Measurements from ENCODE around the gene SMIM20.

SMIM20 gene

DNA sequence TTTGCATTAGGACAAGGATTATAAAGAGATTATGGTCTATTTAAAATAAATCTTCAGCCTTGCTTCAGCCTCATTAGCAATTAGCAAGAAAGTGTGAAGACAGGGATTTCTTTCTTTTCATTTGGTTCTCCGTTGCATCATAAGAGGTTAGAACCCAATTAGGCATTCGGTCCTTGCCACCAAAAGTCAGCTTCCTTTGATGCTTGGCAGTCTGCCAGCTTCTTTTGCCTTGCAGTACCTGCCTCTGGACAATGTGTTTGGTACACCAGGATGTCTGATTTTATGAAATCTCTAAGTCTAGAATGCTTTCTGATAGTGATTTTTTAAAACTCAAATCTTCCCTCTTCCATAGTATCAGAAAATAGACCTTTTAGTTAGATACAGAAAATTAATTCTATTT, 12.4 kb downstream of the SMIM20 start:
- DNase-seq (ENCODE audit: low read depth in 2 of 2): no peak

DNA sequence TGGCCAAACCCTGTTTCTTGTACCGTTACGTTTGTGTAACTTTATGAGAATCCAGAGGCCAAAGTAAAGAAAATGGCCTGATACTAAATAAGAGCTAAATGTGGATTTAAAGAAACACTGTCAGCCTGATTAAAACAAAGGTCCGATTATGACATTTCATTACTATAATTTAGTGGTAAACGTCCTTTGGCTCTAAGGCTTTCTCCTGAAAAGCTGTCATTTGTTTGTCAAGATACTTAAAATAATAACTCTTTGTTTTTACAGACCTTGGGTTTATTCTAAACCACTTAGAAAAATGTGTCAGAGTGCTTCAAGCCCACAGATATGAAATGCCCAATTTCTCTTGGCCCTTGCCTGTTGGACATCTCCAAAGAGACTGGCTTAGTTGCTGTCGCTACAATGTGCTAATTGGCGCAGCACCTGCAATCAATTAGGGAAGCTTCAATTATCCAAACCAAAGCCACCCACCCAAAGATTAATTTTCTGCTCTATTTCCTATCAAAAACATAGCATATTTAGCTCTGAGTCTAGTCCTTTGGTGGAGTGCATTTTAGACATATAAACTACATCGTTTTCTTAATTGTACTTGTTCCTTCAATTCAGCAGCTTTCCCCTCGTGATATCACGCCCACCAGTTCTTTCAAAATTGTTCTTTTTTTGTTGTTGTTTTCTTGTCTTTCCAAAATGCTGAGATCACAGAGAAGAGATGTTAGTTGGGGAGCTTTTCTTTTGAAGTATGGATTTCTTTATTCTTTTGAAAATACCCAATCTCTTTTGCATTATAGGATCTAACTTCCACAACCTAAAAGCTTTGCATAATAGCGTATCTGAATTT, 13.6 kb downstream of the SMIM20 start:
- DNase-seq (ENCODE audit: low read depth in 2 of 2): no peak

DNA sequence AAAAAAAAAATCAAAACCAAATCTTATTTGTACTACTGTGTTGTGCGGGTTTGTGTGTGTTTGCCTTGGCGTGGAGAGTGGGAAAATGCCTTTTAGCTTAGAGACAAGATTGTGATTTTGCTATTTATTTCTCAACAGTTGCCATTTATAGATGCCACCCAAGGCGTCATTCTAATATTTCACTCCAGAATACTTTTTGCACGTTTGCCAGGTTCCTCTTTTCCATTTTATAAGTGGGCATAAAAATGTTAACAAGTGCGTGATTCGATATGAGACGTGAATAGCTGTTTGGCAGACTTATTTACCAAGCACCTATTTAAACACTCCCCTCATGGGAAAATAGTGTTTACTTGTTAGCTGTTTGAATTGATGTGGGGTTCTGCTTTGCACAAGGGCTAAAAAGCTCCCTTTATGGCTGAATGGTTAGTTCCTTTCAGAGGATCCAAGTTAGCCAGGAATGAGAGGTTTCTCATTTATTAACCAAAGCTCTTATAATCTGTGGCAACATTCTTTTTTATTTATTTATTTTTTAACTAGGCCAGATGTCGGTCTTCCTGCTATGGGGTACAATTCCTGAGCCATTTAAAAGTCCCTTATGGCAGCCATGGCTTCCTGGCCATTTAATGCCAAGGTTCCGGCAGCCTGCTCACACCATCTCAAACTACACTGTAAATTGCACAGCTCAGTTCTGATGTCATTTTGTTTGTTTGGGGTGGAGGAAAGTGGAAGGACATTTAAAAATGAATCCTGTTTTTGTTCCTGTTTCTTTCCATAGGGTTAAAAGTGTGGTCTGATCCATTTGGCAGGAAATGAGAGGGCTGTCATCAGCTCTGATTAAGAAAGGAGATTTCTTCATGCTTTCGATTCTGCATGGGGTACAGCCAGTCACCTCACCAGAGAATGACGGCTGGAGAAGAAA, 14.6 kb downstream of the SMIM20 start:
- DNase-seq (ENCODE audit: low read depth in 2 of 2): no peak

DNA sequence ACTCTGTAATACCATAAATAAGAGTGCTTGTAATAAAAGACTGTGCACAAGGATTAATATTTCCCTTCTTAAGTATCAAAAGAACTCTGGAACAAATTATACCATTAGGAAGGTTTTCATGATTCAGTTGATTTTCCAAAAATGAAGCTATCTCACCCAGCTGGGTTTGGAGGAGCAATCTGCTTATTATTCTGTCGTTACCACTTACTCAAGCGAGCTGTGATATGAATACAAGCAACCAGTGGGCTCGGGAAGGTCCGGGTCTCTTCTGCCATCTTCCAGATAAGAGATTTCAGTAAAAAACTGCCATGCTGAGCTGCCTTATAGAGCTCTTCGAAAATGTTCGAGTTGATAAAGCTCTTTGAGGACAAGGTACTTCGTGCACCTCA, 15.3 kb downstream of the SMIM20 start:
- DNase-seq (ENCODE audit: low read depth in 2 of 2): no peak

DNA sequence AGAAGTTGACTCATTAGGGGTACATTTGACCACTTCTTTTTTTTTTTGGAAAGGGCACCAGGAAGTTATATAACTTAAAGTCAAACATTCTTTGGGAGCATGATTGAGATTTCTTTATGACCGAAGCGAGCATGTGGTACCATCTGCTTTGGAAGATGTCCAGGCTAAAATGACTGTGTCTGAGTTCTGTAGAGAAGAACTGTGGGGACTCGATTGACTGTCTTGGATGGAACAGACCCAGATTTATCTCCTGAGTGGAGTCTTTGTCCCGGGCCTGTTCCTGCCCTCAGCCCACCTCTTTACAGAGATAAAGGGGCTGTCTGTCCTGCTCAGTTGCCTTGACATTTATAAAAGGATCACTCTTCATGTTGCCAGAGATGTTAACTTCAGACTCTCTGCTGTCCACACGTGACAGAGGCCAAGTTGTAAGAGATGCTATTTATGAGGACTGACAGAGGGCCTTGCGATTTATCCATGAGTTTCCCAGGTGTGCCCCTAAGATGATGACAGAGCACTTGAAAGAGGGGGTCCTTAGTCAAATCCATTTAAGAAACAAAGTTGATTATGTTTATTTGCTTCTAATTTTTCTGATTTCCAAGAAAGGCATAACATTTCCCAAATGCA, 16.8 kb downstream of the SMIM20 start:
- no peak for DNase-seq (ENCODE audit: low read depth in 2 of 2)

DNA sequence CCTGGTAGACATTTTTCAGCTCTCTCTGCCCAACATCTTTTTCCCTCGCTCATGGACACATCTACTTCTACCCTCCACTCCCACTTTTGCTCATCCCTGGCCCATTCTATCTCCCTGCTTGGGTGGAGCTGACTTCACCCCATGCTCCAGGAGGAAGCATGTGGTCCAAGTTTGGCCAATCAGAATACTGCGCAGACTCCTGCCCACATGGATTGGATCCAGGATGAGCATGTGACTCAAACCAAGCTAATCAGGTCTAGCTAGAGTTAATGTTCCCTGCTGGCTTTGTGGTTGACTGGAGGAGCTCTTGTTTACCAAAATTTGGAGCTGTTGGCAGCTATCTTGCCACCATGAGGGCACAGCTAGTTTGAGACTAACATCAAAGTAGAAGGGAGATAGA, 22.7 kb downstream of the SMIM20 start:
- no peak for DNase-seq (ENCODE audit: low read depth in 2 of 2)

DNA sequence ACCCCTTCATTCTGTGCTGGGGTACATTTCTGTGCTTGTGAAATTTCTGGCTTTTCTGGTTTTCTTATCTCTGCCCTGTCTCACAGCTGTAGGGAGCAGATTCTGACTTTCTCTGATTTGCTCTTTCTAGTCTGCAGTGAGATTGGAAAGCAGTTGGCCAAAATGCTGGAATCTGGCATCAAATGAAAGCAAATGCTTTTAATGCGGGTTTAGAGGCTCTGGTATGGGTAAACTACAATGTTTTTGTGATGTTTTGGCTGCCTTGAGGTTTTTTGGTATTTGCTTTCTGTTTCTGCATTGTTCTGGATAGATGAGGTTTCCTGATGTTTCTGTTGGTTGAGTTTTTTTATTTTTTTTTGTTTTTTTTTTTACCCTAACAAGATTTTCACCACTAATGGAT, 23.8 kb downstream of the SMIM20 start:
- no peak for DNase-seq (ENCODE audit: low read depth in 2 of 2)

DNA sequence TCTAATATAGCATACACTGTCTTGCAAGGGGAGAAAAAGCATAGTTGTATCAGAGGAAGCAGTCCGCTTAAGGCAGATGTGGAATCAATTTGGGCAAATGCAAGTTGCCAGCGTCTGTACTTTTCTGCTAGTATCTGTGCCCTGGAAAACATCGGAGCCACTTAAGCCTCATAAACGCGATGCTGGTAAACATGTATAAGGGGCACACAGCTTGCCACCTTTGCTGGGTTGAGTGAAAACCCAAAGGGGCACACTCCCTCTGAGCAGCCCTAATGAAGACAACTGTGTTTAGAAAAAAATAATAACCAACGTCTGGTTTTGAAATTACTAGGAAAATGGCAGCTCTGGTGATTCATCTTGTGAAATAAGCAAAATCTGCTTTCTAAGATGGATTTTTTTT, 24.3 kb downstream of the SMIM20 start:
- no peak for DNase-seq (ENCODE audit: low read depth in 2 of 2)

DNA sequence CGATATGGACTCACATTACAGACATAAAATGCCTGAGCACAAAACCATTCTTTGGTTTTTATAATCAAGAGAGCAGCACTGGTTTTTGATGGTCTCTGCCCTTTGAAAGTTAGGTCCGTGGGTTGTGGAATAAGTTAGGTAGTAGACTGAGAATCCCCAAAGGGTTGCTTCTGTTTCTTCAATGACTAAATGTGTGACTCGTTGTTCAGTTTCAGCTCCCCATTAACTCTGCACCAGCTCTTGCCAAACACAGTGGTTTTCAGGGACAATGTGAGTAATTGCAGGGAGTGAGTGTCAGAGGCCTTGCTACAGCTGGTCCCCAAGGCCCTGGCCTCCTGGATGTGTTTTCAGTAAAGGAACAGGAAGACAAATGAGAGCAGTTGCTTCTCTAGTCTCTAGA, 24.8 kb downstream of the SMIM20 start:
- DNase-seq (ENCODE audit: low read depth in 2 of 2): no peak

DNA sequence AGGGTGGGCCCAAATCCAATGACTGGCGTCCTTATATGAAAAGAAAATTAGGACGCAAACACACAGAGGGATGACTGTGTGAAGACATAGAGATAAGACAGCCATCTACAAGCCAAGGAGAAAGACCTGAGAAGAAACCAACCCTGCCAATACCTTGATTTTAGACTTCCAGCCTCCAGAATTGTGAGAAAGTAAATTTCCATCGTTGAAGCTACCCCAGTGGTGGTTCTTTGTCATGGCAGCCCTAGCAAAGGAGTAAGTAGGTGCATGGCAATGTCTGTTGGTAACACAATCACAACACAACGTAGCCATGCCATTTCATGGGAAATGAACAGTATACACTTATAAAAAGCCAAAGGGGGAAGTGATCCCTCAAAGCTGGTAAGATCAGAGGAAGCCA, 25.3 kb downstream of the SMIM20 start:
- no peak for DNase-seq (ENCODE audit: low read depth in 2 of 2)

DNA sequence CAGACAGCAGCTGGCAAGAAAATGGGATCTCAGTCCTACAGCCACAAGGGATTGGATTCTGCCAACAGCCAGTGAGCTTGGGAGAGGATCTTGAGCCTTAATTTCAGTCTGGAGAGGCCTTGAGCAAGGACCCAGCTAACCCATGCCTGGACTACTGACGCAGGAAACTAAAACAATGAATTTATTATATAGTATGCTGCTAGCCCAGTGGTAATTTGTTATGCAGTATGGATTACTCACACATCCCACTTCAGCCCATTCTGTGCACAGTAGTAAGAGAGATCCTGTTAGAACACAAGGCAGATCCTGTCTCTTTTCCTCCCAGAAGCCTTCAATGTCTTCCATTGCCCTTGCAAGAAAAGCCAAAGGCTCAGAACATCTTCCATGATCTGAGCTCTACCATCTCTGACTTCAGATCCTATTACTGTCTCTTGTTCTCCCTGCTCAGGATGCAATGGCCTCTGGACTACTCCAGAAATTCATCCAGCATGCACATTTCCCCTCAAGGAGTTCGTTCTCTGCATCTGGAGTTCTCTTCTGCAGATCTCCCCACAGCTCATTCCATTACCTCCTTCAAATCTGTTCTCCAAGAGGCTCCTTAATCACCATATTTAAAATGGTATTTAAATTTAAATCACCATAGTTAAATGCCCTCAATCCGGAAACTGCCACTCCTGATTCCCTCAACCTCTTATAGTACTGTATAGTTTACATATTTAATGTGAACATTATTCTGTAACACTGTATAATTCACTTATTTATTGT, 27.6 kb downstream of the SMIM20 start:
- no peak for DNase-seq (ENCODE audit: low read depth in 2 of 2)

DNA sequence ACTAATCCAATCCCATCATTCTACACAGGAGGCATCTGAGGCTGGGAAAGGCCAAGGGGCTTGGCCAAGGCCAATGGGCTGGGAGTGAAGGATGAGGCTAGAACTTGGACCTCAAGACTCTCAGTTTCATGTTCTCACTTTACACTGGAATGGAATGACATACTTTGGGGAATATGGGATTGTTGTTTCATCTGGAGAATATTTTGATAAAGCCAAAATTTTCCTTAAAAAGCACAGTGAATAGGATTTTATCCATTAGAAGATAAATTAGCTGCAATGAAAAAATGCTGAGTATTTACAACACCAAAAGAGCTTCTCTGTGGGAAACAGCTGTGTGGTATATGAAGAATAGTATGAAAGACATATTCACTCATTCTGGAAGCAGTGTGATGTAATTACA, 29.3 kb downstream of the SMIM20 start:
- no peak for DNase-seq (ENCODE audit: low read depth in 2 of 2)

DNA sequence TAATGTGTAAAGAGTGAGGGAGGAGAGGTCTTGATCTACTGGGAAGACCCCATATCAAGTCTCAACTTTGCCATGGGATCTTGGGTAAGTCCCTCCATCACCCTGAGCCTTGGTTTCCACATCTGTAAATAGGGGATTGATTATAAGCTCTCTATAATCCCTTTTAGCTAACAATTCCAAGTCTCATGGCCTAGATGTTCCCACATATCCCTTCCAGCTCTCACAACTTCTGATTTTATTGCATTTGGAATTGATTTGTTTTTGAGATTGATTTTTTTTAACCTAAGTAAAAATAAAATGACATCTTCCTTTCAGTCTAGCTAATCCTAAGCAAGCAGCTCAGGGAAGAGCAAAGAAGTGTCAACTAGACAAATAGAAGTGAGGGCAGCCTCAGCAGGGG, 29.8 kb downstream of the SMIM20 start:
- no peak for DNase-seq (ENCODE audit: low read depth in 2 of 2)

DNA sequence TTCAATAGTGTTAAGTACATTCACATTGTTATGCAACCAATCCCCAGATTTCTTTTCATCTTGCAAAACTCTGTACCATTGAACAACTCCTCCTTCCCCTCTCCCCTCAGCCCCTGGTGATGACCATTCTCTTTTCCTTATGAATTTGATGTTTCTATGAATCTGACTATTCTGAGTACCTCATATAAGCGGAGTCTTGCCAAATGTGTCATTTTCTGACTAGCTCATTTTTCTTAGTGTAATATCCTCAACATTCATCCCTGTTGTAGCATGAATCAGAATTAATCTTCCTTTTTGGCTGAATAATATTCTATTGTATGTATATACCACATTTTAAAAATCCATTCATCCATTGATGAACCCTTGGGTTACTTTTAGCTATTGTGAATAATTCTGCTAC, 34.0 kb downstream of the SMIM20 start:
- DNase-seq (ENCODE audit: low read depth in 2 of 2): no peak

DNA sequence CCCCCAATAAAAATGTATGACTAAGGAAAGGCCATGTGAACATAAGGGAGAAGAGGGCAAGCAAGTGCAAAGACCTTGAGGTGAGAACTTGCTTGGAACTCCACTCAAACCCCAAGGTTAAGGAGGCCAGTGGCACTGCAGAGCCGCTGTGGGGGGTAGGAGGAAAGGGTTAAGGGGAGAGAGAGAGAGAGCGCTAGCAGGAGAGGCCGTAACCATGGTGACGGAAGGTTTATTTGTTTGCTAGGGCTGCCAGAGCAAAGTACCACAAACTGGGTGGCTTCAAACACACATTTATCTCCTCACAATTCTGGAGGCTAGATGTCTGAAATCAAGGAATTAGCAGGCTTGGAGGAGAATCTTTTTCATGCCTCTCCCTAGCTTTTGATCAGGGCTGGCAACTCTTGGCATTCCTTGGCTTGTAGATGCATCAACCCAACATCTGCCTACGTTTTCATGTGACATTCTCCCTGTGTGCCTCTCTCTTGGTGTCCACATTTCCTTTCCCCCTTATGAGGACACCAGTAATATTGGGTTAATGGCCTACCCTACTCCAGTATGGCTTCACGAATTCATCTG, 35.2 kb downstream of the SMIM20 start:
- no peak for DNase-seq (ENCODE audit: low read depth in 2 of 2)

DNA sequence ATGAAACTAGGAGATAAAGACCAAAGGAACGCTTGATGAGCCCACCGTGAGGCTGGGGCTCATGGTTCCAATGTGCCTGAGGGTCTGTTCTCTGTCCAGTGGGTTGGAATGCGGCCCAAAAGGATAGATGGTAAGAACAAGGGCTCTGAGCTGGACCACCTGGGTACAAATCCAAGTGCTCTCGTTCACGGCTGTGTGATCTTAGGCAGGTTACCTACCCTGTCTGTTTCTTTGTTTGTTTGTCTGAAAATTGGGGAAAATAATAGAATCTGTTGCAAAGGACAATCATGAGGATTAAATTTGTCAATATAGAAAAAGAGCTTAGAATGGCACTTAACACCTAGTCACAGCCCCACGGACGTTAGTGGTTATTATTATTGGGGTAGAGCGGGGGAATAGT, 36.0 kb downstream of the SMIM20 start:
- no peak for DNase-seq (ENCODE audit: low read depth in 2 of 2)

DNA sequence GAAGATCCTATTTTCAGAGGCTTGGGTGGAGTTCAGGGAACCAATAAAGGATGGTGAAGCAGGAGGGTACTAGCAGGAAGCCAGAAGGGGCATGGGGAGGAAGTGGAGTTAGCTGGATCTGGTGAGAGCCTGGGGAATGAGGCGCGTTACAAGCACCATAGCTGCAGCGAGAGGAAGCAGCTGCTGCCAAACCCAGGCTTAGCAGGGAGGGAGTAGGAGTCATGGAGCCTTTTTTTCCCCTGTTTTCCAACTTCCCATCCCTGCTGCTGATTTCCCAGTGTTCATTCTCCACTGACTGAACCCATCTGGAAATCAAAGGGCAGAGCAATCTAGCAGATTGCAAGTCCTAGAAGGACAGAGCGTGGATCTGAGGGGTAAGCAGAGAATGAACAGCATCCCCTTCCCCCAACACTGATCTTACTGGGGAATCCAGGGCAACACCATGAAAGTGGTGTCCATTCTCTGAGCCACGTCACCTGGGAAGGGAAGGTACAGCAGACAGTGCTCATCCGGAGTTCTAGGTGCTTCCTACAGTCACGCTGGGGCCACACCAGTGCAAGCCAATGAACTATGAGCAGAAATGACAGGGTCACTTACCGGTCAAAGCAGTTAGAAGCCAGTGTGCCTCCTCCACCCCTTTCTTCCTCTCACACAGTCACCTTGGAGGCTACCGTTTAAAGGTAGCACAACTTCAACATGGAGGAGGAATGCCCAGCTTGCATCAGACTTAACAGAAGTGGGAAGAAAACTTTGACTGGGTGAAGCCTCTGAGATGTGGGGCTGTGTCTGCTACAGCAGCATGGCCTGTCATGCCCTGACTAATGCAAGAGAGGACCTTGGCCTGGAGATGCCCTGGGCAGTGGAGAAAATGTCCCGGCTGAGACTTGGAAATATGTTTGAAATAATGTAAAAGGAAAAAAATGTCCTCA, 36.7 kb downstream of the SMIM20 start:
- DNase-seq (ENCODE audit: low read depth in 2 of 2): no peak

DNA sequence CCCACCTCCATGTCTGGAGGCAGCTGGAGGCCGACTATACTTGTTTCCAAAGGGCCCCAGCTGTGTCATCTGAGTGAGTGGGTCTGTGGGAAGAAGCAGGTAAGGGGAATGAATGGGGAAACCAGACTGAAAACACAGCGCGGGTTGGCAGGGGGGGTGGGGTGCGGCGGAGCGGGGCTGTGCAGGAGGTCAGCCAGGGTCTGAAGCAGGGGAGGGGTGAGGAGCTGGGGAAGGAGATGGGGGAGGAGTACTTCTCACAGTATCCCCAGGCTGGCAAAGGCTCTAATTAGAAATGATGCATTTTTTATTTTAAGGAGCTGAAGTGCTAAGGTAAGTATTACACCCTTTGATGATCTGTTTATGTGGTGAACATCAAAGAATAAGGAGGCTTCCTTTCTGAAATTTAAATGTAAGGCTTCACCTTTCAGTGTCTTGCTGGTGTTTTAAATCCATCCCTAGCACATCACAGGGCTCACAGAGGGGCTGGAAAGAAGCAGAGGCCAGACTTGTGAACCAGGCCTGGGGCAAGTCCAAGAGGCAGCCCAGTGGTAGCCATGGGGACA, 37.5 kb downstream of the SMIM20 start:
- DNase-seq (ENCODE audit: low read depth in 2 of 2): no peak

DNA sequence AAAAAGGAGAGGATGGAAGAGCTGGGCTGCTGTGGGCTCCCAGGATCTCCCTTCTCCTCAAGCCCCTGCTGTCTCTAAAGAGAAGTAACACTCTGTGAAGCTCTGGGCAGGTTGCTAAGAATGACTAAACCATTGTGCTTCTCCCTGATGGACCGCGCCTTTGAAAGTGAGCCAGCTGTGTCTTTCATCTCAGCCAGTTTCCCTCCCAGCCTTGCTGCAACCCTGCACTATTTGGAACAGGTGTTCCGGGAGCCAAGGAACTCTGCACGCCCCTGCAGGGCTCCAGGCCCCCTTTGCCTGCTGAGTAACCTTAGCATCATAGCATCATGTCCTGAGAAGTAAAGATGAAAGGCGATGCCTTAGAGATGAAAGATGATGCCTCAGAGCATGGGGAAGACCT, 39.7 kb downstream of the SMIM20 start:
- no peak for DNase-seq (ENCODE audit: low read depth in 2 of 2)

DNA sequence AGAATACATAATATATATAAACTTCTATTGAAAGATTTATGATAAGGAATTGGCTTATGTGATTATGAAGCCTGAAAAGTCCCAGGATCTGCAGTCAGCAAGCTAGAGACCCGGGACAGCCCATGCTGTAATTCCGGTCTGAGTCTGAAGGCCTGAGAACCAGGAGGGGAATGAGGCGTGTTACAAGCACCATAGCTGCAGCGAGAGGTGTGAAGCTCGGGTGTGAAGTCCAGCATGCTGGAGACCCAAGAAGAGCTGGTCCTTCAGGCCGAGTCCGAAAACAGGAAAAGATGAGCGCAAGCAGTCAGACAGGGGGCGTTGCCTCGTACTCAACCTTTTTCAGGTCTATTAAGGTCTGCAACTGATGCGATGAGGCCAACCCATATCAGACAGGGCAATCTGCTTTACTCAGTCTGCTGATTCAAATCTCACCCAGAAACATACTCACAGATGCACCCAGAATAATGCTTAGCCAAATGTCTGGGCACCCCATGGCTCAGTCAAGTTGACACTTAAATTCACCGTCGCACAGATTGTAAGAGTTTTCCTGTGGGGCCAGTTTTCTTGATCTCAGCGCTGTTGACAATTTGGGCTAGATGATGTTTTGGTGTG, 40.4 kb downstream of the SMIM20 start:
- no peak for DNase-seq (ENCODE audit: low read depth in 2 of 2)
